ENCODE data around the gene IL10RB.

- TF ChIP-seq CTCF (IDR thresholded peaks at IDR 0.05) = no peak
- no peak for TF ChIP-seq POLR2A (IDR thresholded peaks at IDR 0.05)
Observed at GRCh38 chr21:33296156-33296555, 30.0 kb downstream of the IL10RB start.

Measured in vagina (tissue), 2 donors.